ENCODE results near the gene ZNF180. TPM values are rescaled to one million over a fixed set of nuclear protein-coding genes. Genes with fewer than 3 reads are reported as not detected.

Gene ZNF180
- total RNA-seq, 1 experiment from 2014 or later: 4.4 TPM

DNA sequence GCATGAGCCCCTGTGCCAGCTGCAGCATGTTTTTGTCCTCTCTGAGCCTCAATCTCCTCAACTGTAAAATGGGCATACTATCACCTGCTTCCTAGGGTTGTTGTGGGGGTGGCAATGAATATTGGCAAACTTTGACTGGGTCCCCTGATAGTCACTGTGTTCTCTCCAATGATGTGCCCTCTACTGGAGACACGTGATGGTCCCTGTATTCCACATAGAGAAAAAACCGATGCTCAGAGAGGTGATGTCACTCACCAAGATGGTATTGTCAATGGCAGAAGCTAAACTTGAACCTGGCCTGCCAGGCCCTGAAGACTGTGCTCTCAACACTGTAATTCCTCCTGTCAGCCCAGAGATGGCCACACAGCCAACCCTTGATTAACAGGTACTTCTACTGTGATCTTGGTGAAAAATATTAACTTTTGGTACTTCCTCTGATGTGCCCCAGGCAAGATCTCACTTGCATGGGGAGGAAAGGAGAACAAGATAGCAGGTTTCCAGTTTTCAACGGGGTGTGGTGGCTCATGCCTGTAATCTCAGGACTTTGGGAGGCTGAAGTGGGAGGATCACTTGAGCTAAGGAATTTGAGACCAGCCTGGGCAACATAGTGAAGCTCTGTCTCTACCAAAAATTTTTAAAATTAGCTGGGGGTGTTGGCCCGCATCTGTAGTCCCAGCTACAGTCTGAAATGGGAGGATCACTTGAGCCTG is 25.6 kb upstream of the ZNF180 start:
- Mint-ChIP-seq H3K9me3 (ENCODE audit: unreplicated experiment) (peaks cover 13% of the 10 kb centered on the region), H3K4me3 (ENCODE audit: unreplicated experiment) (no peak overlapping the region), H3K27ac (ENCODE audit: low read depth, unreplicated experiment) (no peak overlapping the region), H3K36me3 (ENCODE audit: insufficient read depth, unreplicated experiment) (no peaks in the 10 kb centered on the region), H3K4me1 (ENCODE audit: insufficient read depth, unreplicated experiment) (no peaks in the 10 kb centered on the region), H3K27me3 (ENCODE audit: insufficient read depth, unreplicated experiment) (peaks cover 38% of the 10 kb centered on the region)
- CTCF ChIA-PET: interaction anchor here (1.0 kb wide), 2 partner anchors 10 to 13 kb away, joined by 3 read pairs; no protein-coding TSS in a partner anchor
- TF ChIP-seq CTCF (IDR thresholded peaks at IDR 0.05; ENCODE audit: unreplicated experiment): no peak
- DNase-seq (ENCODE audit: unreplicated experiment): no peak
- POLR2A ChIA-PET: interaction anchor here (0.7 kb wide), 1 partner anchor 1214 kb away, joined by 3 read pairs; no protein-coding TSS in a partner anchor
- no TSS peak for BruUV-seq (replicated peaks)
- intact Hi-C loops (cut with micrococcal nuclease): no loop called here

- Mint-ChIP-seq H3K27ac (ENCODE audit: low read depth, unreplicated experiment) (no peak overlapping the region), H3K9me3 (ENCODE audit: unreplicated experiment) (no peaks in the 10 kb centered on the region), H3K4me1 (ENCODE audit: insufficient read depth, unreplicated experiment) (no peaks in the 10 kb centered on the region), H3K36me3 (ENCODE audit: insufficient read depth, unreplicated experiment) (no peaks in the 10 kb centered on the region), H3K4me3 (ENCODE audit: unreplicated experiment) (no peak overlapping the region), H3K27me3 (ENCODE audit: insufficient read depth, unreplicated experiment) (peaks cover 11% of the 10 kb centered on the region)
- intact Hi-C loops (cut with micrococcal nuclease): no loop called here
- no peak for DNase-seq (ENCODE audit: unreplicated experiment)
- BruUV-seq (replicated peaks): no TSS peak
- POLR2A ChIA-PET: no interaction called here
- TF ChIP-seq CTCF (IDR thresholded peaks at IDR 0.05; ENCODE audit: unreplicated experiment): no peak
- CTCF ChIA-PET: no interaction called here
Measured at GRCh38 chr19:44521370-44521769, 21.0 kb upstream of the ZNF180 start.

GRCh38 chr19:44517146-44517545 is 16.8 kb upstream of the ZNF180 start:
- CTCF ChIA-PET: interaction anchor here (0.5 to 1.6 kb wide), 4 partner anchors 12 to 865 kb away, joined by 3 to 5 read pairs (median 4); no protein-coding TSS in a partner anchor
- no peak overlapping the region for H3K4me3 Mint-ChIP-seq (ENCODE audit: unreplicated experiment)

GRCh38 chr19:44515907-44516306 is 15.6 kb upstream of the ZNF180 start:
- Mint-ChIP-seq H3K27ac (ENCODE audit: low read depth, unreplicated experiment) (no peak overlapping the region), H3K36me3 (ENCODE audit: insufficient read depth, unreplicated experiment) (no peaks in the 10 kb centered on the region), H3K4me3 (ENCODE audit: unreplicated experiment) (no peak overlapping the region), H3K4me1 (ENCODE audit: insufficient read depth, unreplicated experiment) (no peaks in the 10 kb centered on the region), H3K27me3 (ENCODE audit: insufficient read depth, unreplicated experiment) (peaks cover 10% of the 10 kb centered on the region), H3K9me3 (ENCODE audit: unreplicated experiment) (no peaks in the 10 kb centered on the region)
- CTCF ChIA-PET: interaction anchor here (0.7 to 1.6 kb wide), 2 partner anchors 11 to 14 kb away, joined by 3 to 5 read pairs; no protein-coding TSS in a partner anchor
- POLR2A ChIA-PET: no interaction called here
- TF ChIP-seq CTCF (IDR thresholded peaks at IDR 0.05; ENCODE audit: unreplicated experiment): no peak
- intact Hi-C loops (cut with micrococcal nuclease): no loop called here
- no TSS peak for BruUV-seq (replicated peaks)
- no peak for DNase-seq (ENCODE audit: unreplicated experiment)

More at GRCh38 chr19:44517146-44517545, 16.8 kb upstream of the ZNF180 start:
- H3K27me3 Mint-ChIP-seq (ENCODE audit: insufficient read depth, unreplicated experiment): no peaks in the 10 kb centered on the region
- BruUV-seq (replicated peaks): no TSS peak
- no peak overlapping the region for H3K27ac Mint-ChIP-seq (ENCODE audit: low read depth, unreplicated experiment)
- intact Hi-C loops (cut with micrococcal nuclease): no loop called here
- TF ChIP-seq CTCF (IDR thresholded peaks at IDR 0.05; ENCODE audit: unreplicated experiment): no peak
- no peaks in the 10 kb centered on the region for H3K9me3 Mint-ChIP-seq (ENCODE audit: unreplicated experiment)
- POLR2A ChIA-PET: no interaction called here
- no peaks in the 10 kb centered on the region for H3K36me3 Mint-ChIP-seq (ENCODE audit: insufficient read depth, unreplicated experiment)
- H3K4me1 Mint-ChIP-seq (ENCODE audit: insufficient read depth, unreplicated experiment): no peaks in the 10 kb centered on the region
- DNase-seq (ENCODE audit: unreplicated experiment): no peak

Measured in MCF 10A (cell line).